WTC11 (cell line): Measurements from ENCODE around the gene WDR90.

Experiments used
- ZNF263 ChIP-seq: sonication (generic); formaldehyde crosslinking; IDR thresholded peaks from 2 replicates; pipeline ENCODE4 v1.8.1; 2022; ENCODE audit warnings: low read depth, mild to moderate bottlenecking, moderate library complexity, missing genetic modification reagents
- TF ChIP-seq, protein P1 (sequence below): sonication (generic); formaldehyde crosslinking; IDR thresholded peaks from 2 replicates; pipeline ENCODE4 v1.8.1; 2023; ENCODE audit warnings: mild to moderate bottlenecking, missing genetic modification reagents, moderate library complexity
- TF ChIP-seq, protein P2 (sequence below): fragments of 200-600 bp; IDR thresholded peaks from 2 replicates; pipeline ENCODE4 v1.8.0; 2022; ENCODE audit warnings: antibody characterized with exemption

DNA sequence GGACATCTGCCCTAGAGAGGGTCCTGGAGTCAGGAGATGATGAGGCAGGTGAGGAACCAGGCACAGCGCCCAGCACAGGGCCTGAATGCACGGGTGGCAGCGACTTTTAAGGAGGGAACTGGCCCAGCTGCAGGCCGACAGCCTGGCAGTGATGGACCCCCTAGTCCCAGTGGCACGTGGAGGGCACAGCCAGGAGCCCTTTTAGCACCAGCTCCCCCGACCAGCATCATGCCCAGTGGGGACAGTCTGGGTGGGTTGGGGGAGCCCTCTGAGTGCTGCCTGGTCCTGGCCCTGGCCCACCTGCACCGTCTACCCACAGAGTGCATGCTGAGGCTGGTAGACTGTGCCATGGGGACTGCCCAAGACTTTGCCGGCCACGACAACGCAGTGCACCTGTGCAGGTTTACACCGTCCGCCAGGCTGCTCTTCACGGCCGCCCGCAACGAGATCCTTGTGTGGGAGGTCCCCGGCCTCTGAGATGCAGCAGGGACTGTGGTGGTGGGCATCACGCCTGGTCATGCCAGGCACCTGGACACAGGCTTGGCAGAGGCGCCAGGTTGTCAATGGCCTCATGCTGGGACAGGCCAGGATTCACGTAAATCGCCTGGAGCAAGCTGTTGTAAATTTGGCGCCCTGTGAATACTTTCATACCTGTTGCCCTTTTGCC is 18.1 kb downstream of the WDR90 start:
- TF ChIP-seq, protein P1, sequence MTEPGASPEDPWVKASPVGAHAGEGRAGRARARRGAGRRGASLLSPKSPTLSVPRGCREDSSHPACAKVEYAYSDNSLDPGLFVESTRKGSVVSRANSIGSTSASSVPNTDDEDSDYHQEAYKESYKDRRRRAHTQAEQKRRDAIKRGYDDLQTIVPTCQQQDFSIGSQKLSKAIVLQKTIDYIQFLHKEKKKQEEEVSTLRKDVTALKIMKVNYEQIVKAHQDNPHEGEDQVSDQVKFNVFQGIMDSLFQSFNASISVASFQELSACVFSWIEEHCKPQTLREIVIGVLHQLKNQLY (CRISPR knock-in tag): no peak
- TF ChIP-seq, protein P2, sequence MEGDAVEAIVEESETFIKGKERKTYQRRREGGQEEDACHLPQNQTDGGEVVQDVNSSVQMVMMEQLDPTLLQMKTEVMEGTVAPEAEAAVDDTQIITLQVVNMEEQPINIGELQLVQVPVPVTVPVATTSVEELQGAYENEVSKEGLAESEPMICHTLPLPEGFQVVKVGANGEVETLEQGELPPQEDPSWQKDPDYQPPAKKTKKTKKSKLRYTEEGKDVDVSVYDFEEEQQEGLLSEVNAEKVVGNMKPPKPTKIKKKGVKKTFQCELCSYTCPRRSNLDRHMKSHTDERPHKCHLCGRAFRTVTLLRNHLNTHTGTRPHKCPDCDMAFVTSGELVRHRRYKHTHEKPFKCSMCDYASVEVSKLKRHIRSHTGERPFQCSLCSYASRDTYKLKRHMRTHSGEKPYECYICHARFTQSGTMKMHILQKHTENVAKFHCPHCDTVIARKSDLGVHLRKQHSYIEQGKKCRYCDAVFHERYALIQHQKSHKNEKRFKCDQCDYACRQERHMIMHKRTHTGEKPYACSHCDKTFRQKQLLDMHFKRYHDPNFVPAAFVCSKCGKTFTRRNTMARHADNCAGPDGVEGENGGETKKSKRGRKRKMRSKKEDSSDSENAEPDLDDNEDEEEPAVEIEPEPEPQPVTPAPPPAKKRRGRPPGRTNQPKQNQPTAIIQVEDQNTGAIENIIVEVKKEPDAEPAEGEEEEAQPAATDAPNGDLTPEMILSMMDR: no peak
- TF ChIP-seq ZNF263: no peak
